HG02588 (cell line): Measurements from ENCODE around the gene NCOA1.
"Not testable (repeated sequence)": the region's sequence is repeated elsewhere in the genome, so short reads cannot be mapped to it uniquely, and the experiment has no call there.

Source experiments
- ATAC-seq: cut with Tn5 transposase; IDR thresholded peaks from one replicate; pipeline ENCODE4 v1.9.1; 2021; ENCODE audit warnings: mild to moderate bottlenecking, moderate library complexity; ENCODE audit not compliant: unreplicated experiment

Gene NCOA1

GRCh38 chr2:24676493-24676892 lies 185.4 kb downstream of the NCOA1 start:
- no peak for ATAC-seq

GRCh38 chr2:24678066-24678465 lies 187.0 kb downstream of the NCOA1 start:
- ATAC-seq, result not testable (repeated sequence)

- ATAC-seq, result no peak
Measured at GRCh38 chr2:24680196-24680595, 189.1 kb downstream of the NCOA1 start.

- ATAC-seq, result no peak
Measured at GRCh38 chr2:24682304-24682703, 191.2 kb downstream of the NCOA1 start.

GRCh38 chr2:24683408-24683807 lies 192.4 kb downstream of the NCOA1 start:
- no peak for ATAC-seq

GRCh38 chr2:24690524-24690923 lies 199.5 kb downstream of the NCOA1 start:
- ATAC-seq, result no peak

GRCh38 chr2:24691806-24692205 lies 200.8 kb downstream of the NCOA1 start:
- no peak for ATAC-seq

GRCh38 chr2:24697792-24698191 lies 206.7 kb downstream of the NCOA1 start:
- no peak for ATAC-seq

GRCh38 chr2:24702800-24703199 lies 211.7 kb downstream of the NCOA1 start:
- ATAC-seq, result no peak

GRCh38 chr2:24704692-24705091 lies 213.6 kb downstream of the NCOA1 start:
- no peak for ATAC-seq

GRCh38 chr2:24707143-24707542 lies 216.1 kb downstream of the NCOA1 start:
- ATAC-seq, result no peak

GRCh38 chr2:24708537-24709152 lies 217.6 kb downstream of the NCOA1 start:
- ATAC-seq, result no peak

- ATAC-seq, result no peak
Measured at GRCh38 chr2:24710806-24711205, 219.8 kb downstream of the NCOA1 start.

- no peak for ATAC-seq
Measured at GRCh38 chr2:24711865-24712264, 220.8 kb downstream of the NCOA1 start.

GRCh38 chr2:24712296-24712695 lies 221.2 kb downstream of the NCOA1 start:
- ATAC-seq, result no peak

- no peak for ATAC-seq
Measured at GRCh38 chr2:24717263-24717951, 226.4 kb downstream of the NCOA1 start.

- peak; percentile 76 for ATAC-seq
Measured at GRCh38 chr2:24720310-24720709, 229.3 kb downstream of the NCOA1 start.

- no peak for ATAC-seq
Measured at GRCh38 chr2:24721470-24721869, 230.4 kb downstream of the NCOA1 start.

- no peak for ATAC-seq
Measured at GRCh38 chr2:24722141-24722790, 231.2 kb downstream of the NCOA1 start.

GRCh38 chr2:24723191-24723590 lies 232.1 kb downstream of the NCOA1 start:
- no peak for ATAC-seq

GRCh38 chr2:24723665-24724064 lies 232.6 kb downstream of the NCOA1 start:
- no peak for ATAC-seq

- no peak for ATAC-seq
Measured at GRCh38 chr2:24724111-24724775, 233.2 kb downstream of the NCOA1 start.
